Measurements from ENCODE around the gene MACROD2.
"Not testable (repeated sequence)": the region's sequence is repeated elsewhere in the genome, so short reads cannot be mapped to it uniquely, and the experiment has no call there.

The MACROD2 gene
- total RNA-seq = 0 reads per million in 3 experiments

- DNase-seq = no peak
These were observed at the start of gene MACROD2 for GRCh38 chr20:13995086-13995665. MACROD2 (plus strand) TSS chr20:13995516.

- no peak for DNase-seq
These were observed 47.6 kb upstream of the MACROD2 start for GRCh38 chr20:13947719-13948118.

- DNase-seq = no peak
These were observed 42.1 kb upstream of the MACROD2 start for GRCh38 chr20:13953227-13953626.

GRCh38 chr20:13960119-13960518, 35.2 kb upstream of the MACROD2 start:
- no peak for DNase-seq

- no peak for DNase-seq
These were observed 34.8 kb upstream of the MACROD2 start for GRCh38 chr20:13960525-13960924.

GRCh38 chr20:13984211-13984610, 11.1 kb upstream of the MACROD2 start:
- DNase-seq = no peak

GRCh38 chr20:13990465-13990864, 4.9 kb upstream of the MACROD2 start, which contains the start of gene SEL1L2:
SEL1L2 (minus strand) TSS chr20:13990614; CDS start chr20:13990534, 80 bp downstream.
- no peak for DNase-seq

- DNase-seq = no peak
These were observed 4.0 kb upstream of the MACROD2 start for GRCh38 chr20:13991311-13991710.

GRCh38 chr20:13991955-13992354, 3.4 kb upstream of the MACROD2 start:
- DNase-seq = not testable (repeated sequence)

GRCh38 chr20:13995841-13996240, 525 bp downstream of the MACROD2 start:
- no peak for DNase-seq

- DNase-seq = no peak
These were observed 949 bp downstream of the MACROD2 start for GRCh38 chr20:13996265-13996664.

- DNase-seq = no peak
These were observed 5.6 kb downstream of the MACROD2 start for GRCh38 chr20:14000917-14001316.

- DNase-seq = no peak
These were observed 10.7 kb downstream of the MACROD2 start for GRCh38 chr20:14005996-14006395.

GRCh38 chr20:14009208-14009607, 13.9 kb downstream of the MACROD2 start:
- DNase-seq = no peak

- DNase-seq = no peak
These were observed 17.4 kb downstream of the MACROD2 start for GRCh38 chr20:14012671-14013070.

- no peak for DNase-seq
These were observed 35.7 kb downstream of the MACROD2 start for GRCh38 chr20:14030991-14031390.

- no peak for DNase-seq
These were observed 38.0 kb downstream of the MACROD2 start for GRCh38 chr20:14033310-14033709.

- no peak for DNase-seq
These were observed 41.3 kb downstream of the MACROD2 start for GRCh38 chr20:14036567-14036966.

- not testable (repeated sequence) for DNase-seq
These were observed 49.5 kb downstream of the MACROD2 start for GRCh38 chr20:14044712-14045276.

GRCh38 chr20:14046534-14046933, 51.2 kb downstream of the MACROD2 start:
- no peak for DNase-seq

GRCh38 chr20:14049111-14049510, 53.8 kb downstream of the MACROD2 start:
- DNase-seq = no peak

- no peak for DNase-seq
These were observed 56.1 kb downstream of the MACROD2 start for GRCh38 chr20:14051454-14051853.

- DNase-seq = no peak
These were observed 59.9 kb downstream of the MACROD2 start for GRCh38 chr20:14055127-14055742.

- no peak for DNase-seq
These were observed 66.9 kb downstream of the MACROD2 start for GRCh38 chr20:14062171-14062570.

Measured in central memory CD4-positive, alpha-beta T cell (primary cell).